ENCODE measurements around the gene AGK.
A peak's percentile ranks its signal among the peaks of the same experiment; 100 is the strongest.

Gene AGK

DNA sequence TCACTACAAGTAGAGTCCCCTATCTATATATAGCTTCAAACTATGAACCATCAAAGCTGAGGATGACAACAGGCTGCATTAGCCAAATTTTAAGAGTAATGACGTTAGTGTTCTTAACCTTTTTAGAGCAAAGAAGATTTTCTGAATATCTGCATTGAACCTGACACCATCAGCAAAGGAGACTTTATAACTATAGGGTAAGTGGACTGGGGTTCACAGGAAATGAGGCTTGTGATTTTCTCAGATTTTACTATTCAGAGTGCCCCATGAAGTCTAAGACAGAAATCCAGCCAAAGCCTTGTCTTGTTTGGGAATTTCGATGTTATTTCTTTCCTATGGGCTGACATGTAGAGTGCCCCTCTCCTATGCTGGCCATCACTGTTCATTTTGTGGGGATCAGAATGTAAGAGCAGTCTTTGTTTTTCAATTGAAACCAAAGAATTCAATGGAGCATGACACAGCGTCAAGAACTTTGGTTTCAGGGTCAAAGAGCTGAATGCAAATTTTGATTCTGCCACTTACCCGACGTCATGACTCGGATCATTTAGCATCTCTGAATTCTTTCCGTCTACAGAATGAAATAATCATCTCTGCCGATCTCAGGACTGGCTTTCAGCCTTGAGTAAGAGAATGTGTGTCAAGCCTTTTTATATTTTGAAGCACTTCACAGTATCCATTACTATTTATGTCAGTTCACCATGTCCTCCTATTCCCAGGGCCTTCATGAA is 98.1 kb downstream of the AGK start:
- Histone ChIP-seq H3K4me3 (ENCODE audit: insufficient read depth, low read length, poor library complexity, severe bottlenecking) (no peak overlapping the region), H2AFZ (ENCODE audit: low read depth, low read length, severe bottlenecking) (no peak overlapping the region), H3K27me3 (ENCODE audit: low read length) (no peaks in the 10 kb centered on the region), H3K9me2 (replicated peaks; ENCODE audit: insufficient read depth, low read length) (no peaks in the 10 kb centered on the region), H3K36me3 (ENCODE audit: low read length) (no peaks in the 10 kb centered on the region; the same call in 1 of the 2 replicates), H3K4me2 (ENCODE audit: low read depth, low read length, poor library complexity, severe bottlenecking) (no peak overlapping the region), H3K9ac (ENCODE audit: low read length) (no peak overlapping the region), H3K27ac (ENCODE audit: low read depth, low read length) (no peak overlapping the region), H3K79me2 (ENCODE audit: insufficient read depth, low read length) (no peaks in the 10 kb centered on the region), H3F3A (ENCODE audit: insufficient read depth) (no peaks in the 10 kb centered on the region; the same call in 1 of the 2 replicates), H3K9me3 (ENCODE audit: insufficient read depth, low read length) (no peaks in the 10 kb centered on the region), H4K20me1 (ENCODE audit: low read depth, low read length) (no peaks in the 10 kb centered on the region)
- no peak for TF ChIP-seq EZH2phosphoT487 (conservative IDR thresholded peaks at IDR 0.05; ENCODE audit: low read length)
- no peak for TF ChIP-seq CTCF (IDR thresholded peaks at IDR 0.05; ENCODE audit: insufficient read depth, low read length, poor library complexity, severe bottlenecking)

DNA sequence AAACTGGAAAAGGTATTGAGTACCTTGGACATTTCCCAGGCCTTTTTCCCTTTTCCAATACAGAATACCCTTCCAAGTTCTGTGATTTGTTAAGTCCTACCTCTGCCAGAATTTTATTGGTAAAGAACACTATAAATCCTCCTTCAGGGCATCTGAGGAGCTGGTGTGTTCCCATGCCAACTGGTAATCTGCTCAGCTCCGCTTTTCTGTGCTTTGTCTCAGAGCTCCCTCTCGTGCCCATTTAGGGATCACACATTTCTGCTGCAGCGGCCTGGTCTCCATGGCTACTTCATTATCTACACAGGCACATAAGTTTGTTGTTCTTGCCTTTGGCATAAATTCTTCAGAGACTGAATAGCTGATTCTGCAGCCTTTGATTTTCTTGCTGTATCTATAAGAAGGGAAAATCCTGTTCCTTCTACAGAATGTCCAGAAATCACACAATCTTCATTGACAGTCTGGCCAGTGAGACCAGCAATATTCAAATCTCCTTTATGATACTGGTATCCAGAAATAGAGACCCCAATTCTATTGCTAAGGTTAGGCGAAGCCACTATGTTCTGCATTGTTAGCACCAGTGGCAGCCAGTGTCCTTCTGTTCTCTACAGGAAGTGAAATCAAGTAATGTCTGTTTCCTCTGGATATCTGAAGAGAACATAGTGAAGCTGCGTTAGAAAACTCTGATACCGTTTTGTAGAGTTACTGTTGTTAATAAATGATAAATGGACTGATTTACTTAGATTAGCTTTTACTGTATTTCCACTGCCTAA is 98.8 kb downstream of the AGK start:
- Histone ChIP-seq H3F3A (ENCODE audit: insufficient read depth) (no peaks in the 10 kb centered on the region), H3K27ac (ENCODE audit: low read depth, low read length) (no peak overlapping the region), H3K4me2 (ENCODE audit: low read depth, low read length, poor library complexity, severe bottlenecking) (no peak overlapping the region), H4K20me1 (ENCODE audit: low read depth, low read length) (no peaks in the 10 kb centered on the region), H3K27me3 (ENCODE audit: low read length) (no peaks in the 10 kb centered on the region), H3K4me3 (ENCODE audit: insufficient read depth, low read length, poor library complexity, severe bottlenecking) (no peak overlapping the region), H3K9ac (ENCODE audit: low read length) (no peak overlapping the region), H2AFZ (ENCODE audit: low read depth, low read length, severe bottlenecking) (no peak overlapping the region), H3K36me3 (ENCODE audit: low read length) (no peaks in the 10 kb centered on the region), H3K9me2 (replicated peaks; ENCODE audit: insufficient read depth, low read length) (no peaks in the 10 kb centered on the region), H3K79me2 (ENCODE audit: insufficient read depth, low read length) (no peaks in the 10 kb centered on the region), H3K9me3 (ENCODE audit: insufficient read depth, low read length) (no peaks in the 10 kb centered on the region)
- TF ChIP-seq EZH2phosphoT487 (conservative IDR thresholded peaks at IDR 0.05; ENCODE audit: low read length) (no peak), CTCF (IDR thresholded peaks at IDR 0.05; ENCODE audit: insufficient read depth, low read length, poor library complexity, severe bottlenecking) (peak; percentile 66)

- TF ChIP-seq EZH2phosphoT487 (conservative IDR thresholded peaks at IDR 0.05; ENCODE audit: low read length) (no peak), CTCF (IDR thresholded peaks at IDR 0.05; ENCODE audit: insufficient read depth, low read length, poor library complexity, severe bottlenecking) (no peak)
- Histone ChIP-seq H4K20me1 (ENCODE audit: low read depth, low read length) (no peaks in the 10 kb centered on the region), H3K36me3 (ENCODE audit: low read length) (no peaks in the 10 kb centered on the region), H3K9me3 (ENCODE audit: insufficient read depth, low read length) (no peaks in the 10 kb centered on the region), H3K4me3 (ENCODE audit: insufficient read depth, low read length, poor library complexity, severe bottlenecking) (no peak overlapping the region), H3K79me2 (ENCODE audit: insufficient read depth, low read length) (no peaks in the 10 kb centered on the region), H3K9ac (ENCODE audit: low read length) (no peak overlapping the region), H3F3A (ENCODE audit: insufficient read depth) (no peaks in the 10 kb centered on the region), H3K4me2 (ENCODE audit: low read depth, low read length, poor library complexity, severe bottlenecking) (no peak overlapping the region), H2AFZ (ENCODE audit: low read depth, low read length, severe bottlenecking) (no peak overlapping the region), H3K27me3 (ENCODE audit: low read length) (no peaks in the 10 kb centered on the region), H3K27ac (ENCODE audit: low read depth, low read length) (no peak overlapping the region), H3K9me2 (replicated peaks; ENCODE audit: insufficient read depth, low read length) (no peaks in the 10 kb centered on the region)
These were observed 100.2 kb downstream of the AGK start for GRCh38 chr7:141651417-141651816.

All from SU-DHL-6 (cell line).